IPS-15b (cell line): ENCODE measurements around the gene FAM118B.
"Not testable (repeated sequence)": the region's sequence is repeated elsewhere in the genome, so short reads cannot be mapped to it uniquely, and the experiment has no call there.

ENCODE experiments used
- H3K27me3 ChIP-seq: one replicate; pipeline ENCODE4 v1.6.1; 2013; ENCODE audit warnings: low read length; ENCODE audit not compliant: control insufficient read depth, insufficient read depth
- H3K36me3 ChIP-seq: one replicate; pipeline ENCODE4 v1.6.1; 2013; ENCODE audit warnings: low read length; ENCODE audit not compliant: control insufficient read depth, insufficient read depth
- H3K4me1 ChIP-seq: one replicate; pipeline ENCODE4 v1.6.1; 2013; ENCODE audit warnings: mild to moderate bottlenecking, low read length; ENCODE audit not compliant: control insufficient read depth, insufficient read depth
- H3K4me3 ChIP-seq: one replicate; pipeline ENCODE4 v1.5.1; 2013; ENCODE audit warnings: low read depth, low read length
- H3K9ac ChIP-seq: one replicate; pipeline ENCODE4 v1.6.1; 2013; ENCODE audit warnings: low read depth, mild to moderate bottlenecking, low read length
- H3K9me3 ChIP-seq: one replicate; pipeline ENCODE4 v1.6.1; 2013; ENCODE audit warnings: mild to moderate bottlenecking, low read length; ENCODE audit not compliant: control insufficient read depth, insufficient read depth

The FAM118B gene

DNA sequence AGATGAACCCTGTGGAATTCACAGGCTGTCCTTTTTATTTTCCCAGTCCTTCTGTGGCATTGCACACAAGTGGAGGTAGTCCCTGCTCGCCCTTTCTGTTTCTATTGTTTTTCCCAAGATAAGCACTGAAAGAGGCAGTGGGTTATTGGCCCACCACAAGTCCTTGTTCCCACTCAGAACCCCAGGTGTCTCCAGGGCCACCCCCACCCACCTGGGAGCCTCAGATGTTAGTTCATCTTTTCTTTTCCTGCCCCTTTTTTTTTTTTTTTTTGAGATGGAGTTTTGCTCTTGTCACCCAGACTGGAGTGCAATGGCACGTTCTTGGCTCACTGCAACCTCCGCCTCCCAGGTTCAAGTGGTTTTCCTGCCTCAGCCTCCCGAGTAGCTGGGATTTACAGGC, 97.2 kb downstream of the FAM118B start:
- not testable (repeated sequence) for H3K4me3 ChIP-seq, H3K36me3 ChIP-seq, H3K27me3 ChIP-seq, H3K9me3 ChIP-seq, H3K9ac ChIP-seq, H3K4me1 ChIP-seq

DNA sequence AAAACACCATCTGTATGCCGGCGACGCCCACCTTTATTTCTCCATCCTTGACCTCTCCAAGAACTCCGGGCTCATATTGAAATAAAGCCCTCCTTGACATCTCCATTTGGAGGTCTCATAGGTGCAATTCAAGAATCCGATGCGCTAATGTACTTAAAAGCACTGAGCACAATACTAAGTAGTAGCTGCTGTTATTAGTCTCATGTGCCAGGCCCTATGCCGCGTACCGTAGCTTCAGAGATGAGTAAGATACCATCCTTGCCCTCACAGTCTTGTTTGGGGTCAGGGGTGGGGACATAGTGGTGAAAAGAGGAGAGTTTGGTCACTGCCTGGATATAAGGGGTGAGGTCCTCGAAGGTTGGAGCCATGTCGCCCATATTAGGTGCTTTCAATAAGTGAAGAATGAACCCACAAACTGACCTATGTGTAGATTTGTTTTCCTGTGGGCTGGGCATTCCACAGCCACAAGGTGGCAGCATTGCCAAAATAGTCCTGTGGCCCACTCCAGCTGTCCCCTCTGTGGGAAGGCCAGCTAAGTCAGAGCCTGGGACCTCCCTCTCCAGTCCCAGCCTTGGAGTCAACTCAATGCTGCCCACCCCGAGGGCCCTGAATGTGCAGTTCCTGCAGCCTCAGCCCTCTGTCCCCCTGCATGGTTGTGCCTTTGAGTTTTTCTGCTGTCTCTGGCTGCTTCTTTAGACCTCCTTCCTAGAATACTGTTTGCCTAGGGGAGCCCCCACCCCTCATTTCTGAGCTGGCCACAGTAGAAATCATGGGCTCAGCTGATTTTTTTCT, 98.8 kb downstream of the FAM118B start:
- peaks cover 5% of the 10 kb centered on the region for H3K36me3 ChIP-seq
- no peak overlapping the region for H3K9ac ChIP-seq
- no peaks in the 10 kb centered on the region for H3K4me1 ChIP-seq
- H3K27me3 ChIP-seq, result no peaks in the 10 kb centered on the region
- H3K9me3 ChIP-seq, result no peaks in the 10 kb centered on the region
- no peak overlapping the region for H3K4me3 ChIP-seq

DNA sequence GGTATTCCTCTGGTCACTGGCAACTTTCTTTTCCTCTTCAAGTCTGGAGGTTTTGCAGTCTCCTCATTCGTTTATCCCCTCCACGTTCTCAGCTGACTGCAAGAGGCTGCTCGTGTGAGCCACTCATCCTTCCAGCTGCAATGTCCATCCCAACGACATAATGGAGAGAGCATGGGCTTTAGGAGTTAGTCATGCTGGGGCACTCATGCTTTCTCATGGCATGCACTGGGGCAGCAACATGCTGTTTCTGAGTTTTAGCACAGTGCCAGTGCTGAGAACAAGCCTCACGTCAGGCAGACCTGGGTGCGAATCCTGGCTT, 99.4 kb downstream of the FAM118B start:
- no peak overlapping the region for H3K9ac ChIP-seq
- H3K27me3 ChIP-seq, result no peaks in the 10 kb centered on the region
- H3K9me3 ChIP-seq, result no peaks in the 10 kb centered on the region
- no peak overlapping the region for H3K4me3 ChIP-seq
- peaks cover 5% of the 10 kb centered on the region for H3K36me3 ChIP-seq
- H3K4me1 ChIP-seq, result no peaks in the 10 kb centered on the region

DNA sequence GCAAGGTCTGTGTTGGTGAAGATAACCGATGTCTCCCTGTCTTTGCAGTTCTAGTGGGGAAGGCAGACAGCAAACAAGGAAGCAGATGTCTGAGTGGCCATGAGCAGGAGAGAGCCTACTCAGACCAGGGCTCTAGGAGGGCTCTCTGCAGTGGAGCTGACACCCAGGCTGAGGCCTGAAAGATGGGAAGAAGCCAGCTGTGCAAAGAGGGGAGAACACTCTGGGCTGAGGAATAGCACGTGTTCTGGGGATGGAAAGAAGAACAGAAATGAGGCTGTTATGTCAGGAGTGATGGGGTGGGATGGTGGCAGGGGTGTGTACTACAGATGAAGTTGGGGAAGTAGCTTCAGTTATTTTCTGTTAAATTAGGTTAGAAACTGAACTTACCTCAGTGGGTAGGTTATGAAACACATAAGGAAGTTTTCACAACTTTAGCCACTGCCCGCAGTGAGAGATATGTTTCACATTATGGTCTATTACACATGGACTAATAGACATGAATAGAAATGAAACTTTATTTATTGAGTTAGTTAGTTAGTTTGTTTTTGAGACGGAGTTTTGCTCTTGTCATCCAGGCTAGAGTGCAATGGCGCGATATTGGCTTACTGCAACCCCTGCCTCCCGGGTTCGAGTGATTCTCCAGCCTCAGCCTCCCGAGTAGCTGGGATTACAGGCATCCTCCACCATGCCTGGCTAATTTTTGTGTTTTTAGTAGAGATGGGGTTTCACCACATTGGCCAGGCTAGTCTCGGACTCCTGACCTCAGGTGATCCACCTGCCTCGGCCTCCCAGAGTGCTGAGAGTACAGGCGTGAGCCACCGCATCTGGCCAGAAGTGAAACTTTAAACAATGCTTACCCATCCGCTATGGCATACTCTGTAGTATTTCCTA, 100.1 kb downstream of the FAM118B start:
- Histone ChIP-seq H3K9me3 (no peaks in the 10 kb centered on the region), H3K9ac (no peak overlapping the region), H3K4me3 (no peak overlapping the region), H3K36me3 (peaks cover 5% of the 10 kb centered on the region), H3K4me1 (no peaks in the 10 kb centered on the region), H3K27me3 (no peaks in the 10 kb centered on the region)
